ENCODE results near the gene HPGDS. TPM values are rescaled to one million over a fixed set of nuclear protein-coding genes. Genes with fewer than 3 reads are reported as not detected.

Gene HPGDS
- polyA plus RNA-seq, 1 donor from 2014 or later, result not detected

GRCh38 chr4:94359838-94360237, 17.2 kb upstream of the HPGDS start:
- Histone ChIP-seq H3K4me3 (ENCODE audit: low read length) (no peak overlapping the region), H2AFZ (ENCODE audit: low read depth, low read length) (no peak overlapping the region), H3F3A (ENCODE audit: insufficient read depth, low read length, poor library complexity, severe bottlenecking) (no peaks in the 10 kb centered on the region), H4K20me1 (ENCODE audit: insufficient read depth) (no peaks in the 10 kb centered on the region), H3K9ac (ENCODE audit: low read length) (no peak overlapping the region), H3K9me2 (ENCODE audit: insufficient read depth, low read length) (no peaks in the 10 kb centered on the region), H3K36me3 (ENCODE audit: insufficient read depth, low read length) (no peaks in the 10 kb centered on the region), H3K4me2 (ENCODE audit: low read length) (no peak overlapping the region), H3K9me3 (ENCODE audit: low read length) (no peaks in the 10 kb centered on the region), H3K79me2 (replicated peaks; ENCODE audit: insufficient read depth, low read length) (no peaks in the 10 kb centered on the region), H3K27ac (ENCODE audit: low read length) (no peak overlapping the region), H3K27me3 (ENCODE audit: insufficient read depth, low read depth, low read length) (no peaks in the 10 kb centered on the region)
- TF ChIP-seq TAF1 (IDR thresholded peaks at IDR 0.05; ENCODE audit: low read depth), result no peak
- no peak for TF ChIP-seq REST (IDR thresholded peaks at IDR 0.05; ENCODE audit: borderline replicate concordance)
- TF ChIP-seq EZH2 (IDR thresholded peaks at IDR 0.05; ENCODE audit: borderline replicate concordance, insufficient read depth, low read length, poor library complexity, severe bottlenecking), result no peak
- TF ChIP-seq RAD21 (conservative IDR thresholded peaks at IDR 0.05), result no peak
- no peak for TF ChIP-seq SMC3 (conservative IDR thresholded peaks at IDR 0.05; ENCODE audit: poor library complexity)
- TF ChIP-seq CTCF (IDR thresholded peaks at IDR 0.05; ENCODE audit: poor library complexity, severe bottlenecking), result no peak
- TF ChIP-seq POLR2AphosphoS5 (IDR thresholded peaks at IDR 0.05), result no peak
- no peak for TF ChIP-seq MXI1 (conservative IDR thresholded peaks at IDR 0.05; ENCODE audit: poor library complexity, severe bottlenecking)
- no peak for TF ChIP-seq EP300 (conservative IDR thresholded peaks at IDR 0.05; ENCODE audit: poor library complexity, severe bottlenecking)

- Histone ChIP-seq H3K4me3 (ENCODE audit: low read length) (no peak overlapping the region), H3K27ac (ENCODE audit: low read length) (no peak overlapping the region), H3K79me2 (replicated peaks; ENCODE audit: insufficient read depth, low read length) (no peaks in the 10 kb centered on the region), H3K9me2 (ENCODE audit: insufficient read depth, low read length) (no peaks in the 10 kb centered on the region), H3K36me3 (ENCODE audit: insufficient read depth, low read length) (no peaks in the 10 kb centered on the region), H3K9me3 (ENCODE audit: low read length) (no peaks in the 10 kb centered on the region), H3F3A (ENCODE audit: insufficient read depth, low read length, poor library complexity, severe bottlenecking) (no peaks in the 10 kb centered on the region), H3K27me3 (ENCODE audit: insufficient read depth, low read depth, low read length) (no peaks in the 10 kb centered on the region), H3K9ac (ENCODE audit: low read length) (no peak overlapping the region), H3K4me2 (ENCODE audit: low read length) (no peak overlapping the region), H2AFZ (ENCODE audit: low read depth, low read length) (no peak overlapping the region), H4K20me1 (ENCODE audit: insufficient read depth) (no peaks in the 10 kb centered on the region)
- TF ChIP-seq EP300 (conservative IDR thresholded peaks at IDR 0.05; ENCODE audit: poor library complexity, severe bottlenecking), result no peak
- TF ChIP-seq RAD21 (conservative IDR thresholded peaks at IDR 0.05), result no peak
- TF ChIP-seq CTCF (IDR thresholded peaks at IDR 0.05; ENCODE audit: poor library complexity, severe bottlenecking), result no peak
- no peak for TF ChIP-seq SMC3 (conservative IDR thresholded peaks at IDR 0.05; ENCODE audit: poor library complexity)
- no peak for TF ChIP-seq MXI1 (conservative IDR thresholded peaks at IDR 0.05; ENCODE audit: poor library complexity, severe bottlenecking)
- TF ChIP-seq TAF1 (IDR thresholded peaks at IDR 0.05; ENCODE audit: low read depth), result no peak
- no peak for TF ChIP-seq POLR2AphosphoS5 (IDR thresholded peaks at IDR 0.05)
- no peak for TF ChIP-seq REST (IDR thresholded peaks at IDR 0.05; ENCODE audit: borderline replicate concordance)
- TF ChIP-seq EZH2 (IDR thresholded peaks at IDR 0.05; ENCODE audit: borderline replicate concordance, insufficient read depth, low read length, poor library complexity, severe bottlenecking), result no peak
Measured at GRCh38 chr4:94359221-94359620, 16.6 kb upstream of the HPGDS start.
